Mesendoderm (in vitro differentiated cells): ENCODE results near the gene USP30.
"Not testable (repeated sequence)": the region's sequence is repeated elsewhere in the genome, so short reads cannot be mapped to it uniquely, and the experiment has no call there.

Experiments
- DNase-seq: peaks from one replicate; pipeline ENCODE4 v3.0.0; 2013
- H2AK5ac ChIP-seq: 2 replicates; pipeline ENCODE4 v1.6.1; 2013; ENCODE audit warnings: low read length, inconsistent platforms
- H2BK120ac ChIP-seq: 2 replicates; pipeline ENCODE4 v1.6.1; 2013; ENCODE audit warnings: low read depth, mild to moderate bottlenecking, low read length, moderate library complexity, mixed read lengths
- H2BK15ac ChIP-seq: replicated peaks from 2 replicates; pipeline ENCODE4 v1.6.1; 2013; ENCODE audit warnings: low read depth, mild to moderate bottlenecking, moderate library complexity
- H2BK5ac ChIP-seq: 2 replicates; pipeline ENCODE4 v1.6.1; 2013; ENCODE audit warnings: low read length, inconsistent platforms
- H3K18ac ChIP-seq: 2 replicates; pipeline ENCODE4 v1.6.1; 2013; ENCODE audit warnings: mild to moderate bottlenecking, low read length, mixed read lengths
- H3K23ac ChIP-seq: one replicate; pipeline ENCODE4 v1.6.1; 2013; ENCODE audit warnings: low read length
- H3K27ac ChIP-seq: 2 replicates; pipeline ENCODE4 v1.5.1; 2013; ENCODE audit warnings: low read depth, mild to moderate bottlenecking, inconsistent platforms, low read length, moderate library complexity
- H3K27me3 ChIP-seq: 2 replicates; pipeline ENCODE4 v1.6.1; 2013; ENCODE audit warnings: low read length, control low read depth, mild to moderate bottlenecking, inconsistent platforms; ENCODE audit not compliant: insufficient read depth, poor library complexity
- H3K36me3 ChIP-seq: 2 replicates; pipeline ENCODE4 v1.6.1; 2013; ENCODE audit warnings: low read length, inconsistent platforms; ENCODE audit not compliant: control insufficient read depth, insufficient read depth
- H3K4ac ChIP-seq: one replicate; pipeline ENCODE4 v1.6.1; 2013; ENCODE audit warnings: low read depth, mild to moderate bottlenecking, low read length, moderate library complexity
- H3K4me1 ChIP-seq: 2 replicates; pipeline ENCODE4 v1.6.1; 2013; ENCODE audit warnings: low read depth, low read length, inconsistent platforms; ENCODE audit not compliant: control insufficient read depth
- H3K4me2 ChIP-seq: 2 replicates; pipeline ENCODE4 v1.6.1; 2013; ENCODE audit warnings: low read length
- H3K4me3 ChIP-seq: 2 replicates; pipeline ENCODE4 v1.5.1; 2013; ENCODE audit warnings: mild to moderate bottlenecking, low read length
- H3K56ac ChIP-seq: one replicate; pipeline ENCODE4 v1.6.1; 2013; ENCODE audit warnings: low read length
- H3K79me1 ChIP-seq: 2 replicates; pipeline ENCODE4 v1.6.1; 2013; ENCODE audit warnings: low read length, inconsistent platforms
- H3K79me2 ChIP-seq: 2 replicates; pipeline ENCODE4 v1.6.1; 2013; ENCODE audit warnings: mild to moderate bottlenecking, low read length; ENCODE audit not compliant: control insufficient read depth, insufficient read depth
- H3K9ac ChIP-seq: 2 replicates; pipeline ENCODE4 v1.6.1; 2013; ENCODE audit warnings: low read length, inconsistent platforms
- H4K5ac ChIP-seq: one replicate; pipeline ENCODE4 v1.6.1; 2013; ENCODE audit warnings: low read length
- H4K8ac ChIP-seq: one replicate; pipeline ENCODE4 v1.6.1; 2013; ENCODE audit warnings: low read depth, mild to moderate bottlenecking, control low read depth, low read length, moderate library complexity
- WGBS: extraction: QIAGEN DNeasy Blood & Tissue Kit; methylation state at CpG from one replicate; pipeline ENCODE4 v1.1.7; 2013; ENCODE audit warnings: low lambda C conversion rate, missing lambda C conversion rate; ENCODE audit not compliant: insufficient coverage; ENCODE audit errors: extremely low coverage; 5-methylcytosine and 5-hydroxymethylcytosine counted together

USP30 gene

DNA sequence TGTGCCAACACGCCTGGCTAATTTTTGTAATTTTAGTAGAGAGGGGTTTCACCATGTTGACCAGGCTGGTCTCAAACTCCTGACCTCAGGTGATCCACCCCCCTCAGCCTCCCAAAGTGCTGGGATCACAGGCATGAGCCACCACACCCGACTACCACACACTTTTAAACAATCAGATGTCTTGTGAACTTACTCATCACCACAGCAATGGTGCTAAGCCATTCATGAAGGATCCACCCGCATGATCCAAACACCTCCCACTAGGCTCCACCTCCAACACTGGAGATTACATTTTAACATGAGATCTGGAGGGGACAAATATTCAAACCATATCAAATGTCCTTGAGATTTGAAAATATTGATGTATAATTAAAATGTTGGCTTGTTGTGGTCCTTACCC, 23.8 kb upstream of the USP30 start:
- not testable (repeated sequence) for H3K4ac ChIP-seq, H3K4me3 ChIP-seq, H3K36me3 ChIP-seq, H3K56ac ChIP-seq, H3K27ac ChIP-seq, H3K9ac ChIP-seq, H3K79me2 ChIP-seq, H2AK5ac ChIP-seq, H4K5ac ChIP-seq, H2BK15ac ChIP-seq, H3K18ac ChIP-seq, DNase-seq, H4K8ac ChIP-seq, H2BK120ac ChIP-seq, H3K27me3 ChIP-seq, H3K23ac ChIP-seq, H3K4me1 ChIP-seq, H2BK5ac ChIP-seq, H3K79me1 ChIP-seq, H3K4me2 ChIP-seq
- no CpG with 5 or more reads among the region's 3 CpGs for WGBS

DNA sequence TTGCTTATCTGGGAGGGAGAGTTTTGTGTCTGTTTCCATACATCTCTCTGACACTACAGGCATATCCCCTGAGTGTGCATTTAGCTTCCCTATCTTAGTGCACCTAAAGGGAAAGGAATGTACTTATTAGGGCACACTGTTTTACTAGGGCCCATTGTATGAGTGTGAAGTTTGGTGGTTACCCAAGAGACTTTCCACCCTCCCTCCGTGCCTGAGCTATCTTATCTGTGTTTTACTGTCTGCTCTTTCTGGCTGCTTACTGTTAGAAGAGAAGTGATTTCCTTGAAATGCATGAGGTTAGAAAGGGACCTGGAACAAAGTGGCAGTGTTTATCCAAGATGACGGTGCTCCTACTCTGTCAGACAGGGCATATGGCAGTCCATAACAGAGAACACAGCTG, 23.0 kb upstream of the USP30 start:
- Histone ChIP-seq H4K5ac (no peak overlapping the region), H3K79me1 (no peaks in the 10 kb centered on the region), H2BK5ac (no peak overlapping the region), H3K23ac (no peak overlapping the region), H3K27ac (no peak overlapping the region), H3K18ac (no peak overlapping the region), H3K56ac (no peak overlapping the region), H3K27me3 (no peaks in the 10 kb centered on the region), H2BK120ac (no peak overlapping the region), H2AK5ac (no peak overlapping the region), H3K4me3 (no peak overlapping the region), H3K9ac (no peak overlapping the region), H3K4me2 (no peak overlapping the region), H3K36me3 (no peaks in the 10 kb centered on the region), H3K4me1 (no peaks in the 10 kb centered on the region), H4K8ac (no peak overlapping the region), H3K4ac (no peak overlapping the region), H2BK15ac (no peak overlapping the region), H3K79me2 (no peaks in the 10 kb centered on the region)
- no CpG with 5 or more reads among the region's 2 CpGs for WGBS
- no peak for DNase-seq

DNA sequence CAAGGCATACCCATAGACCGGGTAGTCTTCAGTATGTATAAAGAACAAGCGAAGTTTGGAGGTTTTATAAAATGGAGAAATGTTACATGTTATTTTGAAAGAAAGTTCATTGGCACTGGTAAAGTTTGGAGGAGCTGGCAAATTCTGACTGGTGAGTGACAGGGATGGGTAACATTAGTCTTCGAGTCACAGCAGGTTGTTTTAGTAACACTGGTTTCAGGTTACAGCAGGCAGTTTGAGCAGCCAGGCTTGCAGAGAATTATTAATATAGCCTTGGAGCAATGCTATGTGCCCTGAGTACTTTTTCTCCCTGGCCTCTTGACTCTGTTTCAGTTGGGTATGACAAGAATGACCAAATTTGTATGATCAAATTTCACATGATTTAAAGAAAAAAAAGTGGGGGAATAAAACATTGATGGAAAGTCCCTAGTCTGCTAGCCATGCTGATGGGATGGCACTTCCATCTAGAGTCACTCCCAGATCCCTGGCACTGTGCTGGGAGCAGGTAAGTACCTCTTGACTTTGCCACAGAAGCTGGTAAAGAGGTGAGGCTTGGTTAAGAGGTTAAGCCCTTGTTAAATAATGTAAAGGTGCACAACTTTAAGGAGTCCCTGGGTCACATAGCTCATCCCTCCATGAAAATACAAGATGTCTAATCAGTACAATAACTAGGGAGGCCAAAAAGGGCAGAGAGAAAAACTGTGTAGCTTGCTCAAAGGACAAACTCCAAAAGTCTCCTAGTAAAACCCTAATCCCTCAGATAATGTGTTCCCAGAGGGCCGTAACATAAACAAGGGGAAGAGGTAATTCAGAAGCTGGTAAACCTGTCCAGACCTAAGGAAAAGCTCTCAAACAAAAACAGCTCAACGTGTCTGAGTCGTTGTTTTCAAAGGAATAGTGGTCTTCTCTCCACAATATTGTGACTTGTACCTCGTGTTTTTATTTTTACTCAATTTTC, 18.9 kb upstream of the USP30 start:
- Histone ChIP-seq H4K5ac (no peak overlapping the region), H3K27me3 (no peaks in the 10 kb centered on the region), H3K23ac (no peak overlapping the region), H3K56ac (no peak overlapping the region), H3K27ac (no peak overlapping the region), H3K79me2 (no peaks in the 10 kb centered on the region), H4K8ac (no peak overlapping the region), H3K4me2 (no peak overlapping the region), H3K4me3 (no peak overlapping the region), H3K36me3 (no peaks in the 10 kb centered on the region), H3K9ac (no peak overlapping the region), H3K4me1 (no peaks in the 10 kb centered on the region), H2BK120ac (no peak overlapping the region), H3K4ac (no peak overlapping the region), H2AK5ac (no peak overlapping the region), H3K18ac (no peak overlapping the region), H3K79me1 (no peaks in the 10 kb centered on the region), H2BK15ac (no peak overlapping the region), H2BK5ac (no peak overlapping the region)
- WGBS = no CpG with 5 or more reads among the region's 7 CpGs
- DNase-seq = no peak

DNA sequence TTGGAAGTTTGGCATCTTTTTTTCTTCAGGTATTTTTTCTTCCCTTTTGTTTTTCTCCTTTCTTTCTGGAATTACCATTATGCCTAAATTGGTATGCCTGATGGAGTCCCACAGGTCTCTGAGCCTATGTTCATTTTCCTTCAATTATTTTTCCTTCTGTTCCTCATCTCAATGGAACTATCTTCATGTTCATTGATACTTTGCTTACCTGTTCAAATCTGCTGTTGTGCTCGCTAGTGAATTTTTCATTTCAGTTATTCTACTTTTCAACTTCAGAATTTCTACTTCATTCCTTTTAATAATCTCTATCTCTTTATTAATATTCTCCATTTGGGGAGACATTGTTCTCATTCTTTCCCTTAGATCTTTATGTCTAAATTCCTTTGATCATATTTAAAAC, 15.4 kb upstream of the USP30 start:
- H2BK15ac ChIP-seq = no peak overlapping the region
- no peak overlapping the region for H3K4me2 ChIP-seq
- no peak overlapping the region for H3K23ac ChIP-seq
- H3K9ac ChIP-seq = no peak overlapping the region
- no peak overlapping the region for H3K27ac ChIP-seq
- no peak for DNase-seq
- H3K4me3 ChIP-seq = no peak overlapping the region
- H3K79me2 ChIP-seq = no peaks in the 10 kb centered on the region
- H2AK5ac ChIP-seq = no peak overlapping the region
- no CpG with 5 or more reads among the region's 1 CpG for WGBS
- H3K18ac ChIP-seq = no peak overlapping the region
- H2BK120ac ChIP-seq = no peak overlapping the region
- H3K79me1 ChIP-seq = no peaks in the 10 kb centered on the region
- H3K4me1 ChIP-seq = no peaks in the 10 kb centered on the region
- H4K5ac ChIP-seq = no peak overlapping the region
- H2BK5ac ChIP-seq = no peak overlapping the region
- no peak overlapping the region for H3K4ac ChIP-seq
- H3K27me3 ChIP-seq = no peaks in the 10 kb centered on the region
- no peaks in the 10 kb centered on the region for H3K36me3 ChIP-seq
- no peak overlapping the region for H3K56ac ChIP-seq
- no peak overlapping the region for H4K8ac ChIP-seq

DNA sequence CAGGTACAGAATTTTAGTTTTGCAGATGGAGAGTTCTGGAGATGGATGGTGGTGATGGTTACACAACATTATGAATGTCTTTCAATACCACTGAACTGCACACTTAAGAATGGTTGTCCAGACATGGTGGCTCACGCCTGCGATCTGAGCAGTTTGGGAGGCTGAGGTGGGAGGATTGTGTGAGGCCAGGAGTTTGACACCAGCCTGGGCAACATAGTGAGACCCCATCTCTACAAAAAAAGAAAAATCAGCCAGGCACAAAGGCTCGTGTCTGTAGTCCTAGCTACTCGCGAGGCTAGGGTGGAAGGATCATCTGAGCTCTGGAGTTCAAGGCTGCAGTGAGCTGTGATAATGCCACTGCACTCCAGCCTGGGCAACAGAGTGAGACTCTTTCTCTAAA, 8.1 kb upstream of the USP30 start:
- Histone ChIP-seq H3K79me1 (no peaks in the 10 kb centered on the region), H4K8ac (no peak overlapping the region), H3K27ac (no peak overlapping the region), H3K23ac (no peak overlapping the region), H3K56ac (no peak overlapping the region), H3K79me2 (no peaks in the 10 kb centered on the region), H3K9ac (no peak overlapping the region), H3K27me3 (no peaks in the 10 kb centered on the region), H3K4me3 (no peak overlapping the region), H2BK120ac (no peak overlapping the region), H2BK5ac (no peak overlapping the region), H3K18ac (no peak overlapping the region), H3K4me2 (no peak overlapping the region), H2AK5ac (no peak overlapping the region), H3K4me1 (no peaks in the 10 kb centered on the region), H3K36me3 (no peaks in the 10 kb centered on the region), H3K4ac (no peak overlapping the region), H2BK15ac (no peak overlapping the region), H4K5ac (no peak overlapping the region)
- no peak for DNase-seq
- WGBS = no CpG with 5 or more reads among the region's 5 CpGs
